Measurements from ENCODE around the gene ABLIM1. TPM values are rescaled to one million over a fixed set of nuclear protein-coding genes. Genes with fewer than 3 reads are reported as not detected.

Gene ABLIM1
- polyA plus RNA-seq, 1 donor from 2014 or later, result 10.1 TPM

- Histone ChIP-seq H3K79me2 (replicated peaks; ENCODE audit: insufficient read depth, low read length) (no peaks in the 10 kb centered on the region), H4K20me1 (ENCODE audit: insufficient read depth) (no peaks in the 10 kb centered on the region), H3K27me3 (ENCODE audit: insufficient read depth, low read depth, low read length) (no peaks in the 10 kb centered on the region), H3K27ac (ENCODE audit: low read length) (no peak overlapping the region), H3K9me3 (ENCODE audit: low read length) (no peaks in the 10 kb centered on the region), H3K4me2 (ENCODE audit: low read length) (no peak overlapping the region), H3K9ac (ENCODE audit: low read length) (no peak overlapping the region), H2AFZ (ENCODE audit: low read depth, low read length) (no peak overlapping the region), H3K4me3 (ENCODE audit: low read length) (no peak overlapping the region), H3K9me2 (ENCODE audit: insufficient read depth, low read length) (no peaks in the 10 kb centered on the region), H3F3A (ENCODE audit: insufficient read depth, low read length, poor library complexity, severe bottlenecking) (no peaks in the 10 kb centered on the region), H3K36me3 (ENCODE audit: insufficient read depth, low read length) (no peaks in the 10 kb centered on the region)
- TF ChIP-seq MXI1 (conservative IDR thresholded peaks at IDR 0.05; ENCODE audit: poor library complexity, severe bottlenecking) (no peak), RAD21 (conservative IDR thresholded peaks at IDR 0.05) (no peak), SMC3 (conservative IDR thresholded peaks at IDR 0.05; ENCODE audit: poor library complexity) (no peak), REST (IDR thresholded peaks at IDR 0.05; ENCODE audit: borderline replicate concordance) (no peak), TAF1 (IDR thresholded peaks at IDR 0.05; ENCODE audit: low read depth) (no peak), EZH2 (IDR thresholded peaks at IDR 0.05; ENCODE audit: borderline replicate concordance, insufficient read depth, low read length, poor library complexity, severe bottlenecking) (no peak), CTCF (IDR thresholded peaks at IDR 0.05; ENCODE audit: poor library complexity, severe bottlenecking) (no peak), EP300 (conservative IDR thresholded peaks at IDR 0.05; ENCODE audit: poor library complexity, severe bottlenecking) (no peak), POLR2AphosphoS5 (IDR thresholded peaks at IDR 0.05) (no peak)
Observed at GRCh38 chr10:114547514-114547913, 110.6 kb downstream of the ABLIM1 start.

- no peak overlapping the region for H3K27ac ChIP-seq (ENCODE audit: low read length)
Observed at GRCh38 chr10:114547056-114547455, 111.0 kb downstream of the ABLIM1 start.

More at GRCh38 chr10:114547056-114547455, 111.0 kb downstream of the ABLIM1 start:
- Histone ChIP-seq H3F3A (ENCODE audit: insufficient read depth, low read length, poor library complexity, severe bottlenecking) (no peaks in the 10 kb centered on the region), H3K4me2 (ENCODE audit: low read length) (no peak overlapping the region), H4K20me1 (ENCODE audit: insufficient read depth) (no peaks in the 10 kb centered on the region), H3K9me3 (ENCODE audit: low read length) (no peaks in the 10 kb centered on the region), H3K79me2 (replicated peaks; ENCODE audit: insufficient read depth, low read length) (no peaks in the 10 kb centered on the region), H3K27me3 (ENCODE audit: insufficient read depth, low read depth, low read length) (no peaks in the 10 kb centered on the region), H3K4me3 (ENCODE audit: low read length) (no peak overlapping the region), H3K36me3 (ENCODE audit: insufficient read depth, low read length) (no peaks in the 10 kb centered on the region), H3K9me2 (ENCODE audit: insufficient read depth, low read length) (no peaks in the 10 kb centered on the region), H2AFZ (ENCODE audit: low read depth, low read length) (no peak overlapping the region), H3K9ac (ENCODE audit: low read length) (no peak overlapping the region)
- TF ChIP-seq RAD21 (conservative IDR thresholded peaks at IDR 0.05), result no peak
- TF ChIP-seq POLR2AphosphoS5 (IDR thresholded peaks at IDR 0.05), result no peak
- no peak for TF ChIP-seq TAF1 (IDR thresholded peaks at IDR 0.05; ENCODE audit: low read depth)
- TF ChIP-seq SMC3 (conservative IDR thresholded peaks at IDR 0.05; ENCODE audit: poor library complexity), result no peak
- no peak for TF ChIP-seq REST (IDR thresholded peaks at IDR 0.05; ENCODE audit: borderline replicate concordance)
- no peak for TF ChIP-seq CTCF (IDR thresholded peaks at IDR 0.05; ENCODE audit: poor library complexity, severe bottlenecking)
- TF ChIP-seq MXI1 (conservative IDR thresholded peaks at IDR 0.05; ENCODE audit: poor library complexity, severe bottlenecking), result no peak
- no peak for TF ChIP-seq EP300 (conservative IDR thresholded peaks at IDR 0.05; ENCODE audit: poor library complexity, severe bottlenecking)
- TF ChIP-seq EZH2 (IDR thresholded peaks at IDR 0.05; ENCODE audit: borderline replicate concordance, insufficient read depth, low read length, poor library complexity, severe bottlenecking), result no peak
